PC-3 (cell line): ENCODE data around the gene NPAS2.

ENCODE experiments used
- EZH2 ChIP-seq: fragments of 300-600 bp; sonication (generic); IDR thresholded peaks from one replicate; pipeline ENCODE4 v1.6.1; 2017; ENCODE audit warnings: antibody characterized with exemption, mild to moderate bottlenecking, low read length; ENCODE audit not compliant: unreplicated experiment
- TF ChIP-seq, protein P1 (sequence below): fragments of 300-600 bp; sonication (generic); conservative IDR thresholded peaks from 2 replicates; pipeline ENCODE4 v1.5.1; 2017; ENCODE audit warnings: antibody characterized with exemption, low read depth, mild to moderate bottlenecking, low read length

DNA sequence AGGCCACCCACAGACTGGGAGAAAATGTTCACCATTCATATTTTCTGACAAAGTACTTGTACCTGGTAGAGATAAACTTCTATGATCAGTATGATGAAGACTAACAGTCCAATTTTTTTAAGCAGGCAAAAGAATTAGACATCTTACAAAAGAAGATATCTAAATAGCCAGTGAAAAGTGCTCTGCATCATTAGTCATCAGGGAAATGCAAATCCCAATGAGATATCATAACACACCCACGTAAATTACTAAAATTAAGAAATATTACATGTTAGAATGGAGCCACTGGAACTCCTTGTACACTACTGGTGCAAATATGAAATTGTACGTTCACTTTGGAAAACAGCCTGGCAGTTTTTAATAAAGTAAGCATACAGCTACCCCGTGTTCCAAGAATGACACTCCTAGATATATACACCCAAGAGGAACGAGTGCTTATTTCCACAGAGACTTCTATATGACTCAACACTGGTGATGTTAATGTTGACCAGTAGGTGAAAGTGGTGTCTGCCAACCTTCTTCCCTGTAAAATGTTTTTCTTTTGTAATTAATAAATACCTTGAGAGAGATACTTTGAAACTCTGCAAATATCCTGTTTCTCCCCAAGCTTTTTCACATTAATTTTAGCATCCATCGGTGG is 80.3 kb downstream of the NPAS2 start:
- TF ChIP-seq, protein P1, sequence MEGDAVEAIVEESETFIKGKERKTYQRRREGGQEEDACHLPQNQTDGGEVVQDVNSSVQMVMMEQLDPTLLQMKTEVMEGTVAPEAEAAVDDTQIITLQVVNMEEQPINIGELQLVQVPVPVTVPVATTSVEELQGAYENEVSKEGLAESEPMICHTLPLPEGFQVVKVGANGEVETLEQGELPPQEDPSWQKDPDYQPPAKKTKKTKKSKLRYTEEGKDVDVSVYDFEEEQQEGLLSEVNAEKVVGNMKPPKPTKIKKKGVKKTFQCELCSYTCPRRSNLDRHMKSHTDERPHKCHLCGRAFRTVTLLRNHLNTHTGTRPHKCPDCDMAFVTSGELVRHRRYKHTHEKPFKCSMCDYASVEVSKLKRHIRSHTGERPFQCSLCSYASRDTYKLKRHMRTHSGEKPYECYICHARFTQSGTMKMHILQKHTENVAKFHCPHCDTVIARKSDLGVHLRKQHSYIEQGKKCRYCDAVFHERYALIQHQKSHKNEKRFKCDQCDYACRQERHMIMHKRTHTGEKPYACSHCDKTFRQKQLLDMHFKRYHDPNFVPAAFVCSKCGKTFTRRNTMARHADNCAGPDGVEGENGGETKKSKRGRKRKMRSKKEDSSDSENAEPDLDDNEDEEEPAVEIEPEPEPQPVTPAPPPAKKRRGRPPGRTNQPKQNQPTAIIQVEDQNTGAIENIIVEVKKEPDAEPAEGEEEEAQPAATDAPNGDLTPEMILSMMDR: 0 out of 2 replicates have a peak, but pooled peaks have one; percentile 23
- TF ChIP-seq EZH2: no peak
